ENCODE results near the gene HSDL2. TPM values are rescaled to one million over a fixed set of nuclear protein-coding genes. Genes with fewer than 3 reads are reported as not detected.
A peak's percentile ranks its signal among the peaks of the same experiment; 100 is the strongest.

The HSDL2 gene
- total and polyA plus RNA-seq, 5 donors from 2014 or later, result 15.3 to 30.4 (median 19.7) TPM

DNA sequence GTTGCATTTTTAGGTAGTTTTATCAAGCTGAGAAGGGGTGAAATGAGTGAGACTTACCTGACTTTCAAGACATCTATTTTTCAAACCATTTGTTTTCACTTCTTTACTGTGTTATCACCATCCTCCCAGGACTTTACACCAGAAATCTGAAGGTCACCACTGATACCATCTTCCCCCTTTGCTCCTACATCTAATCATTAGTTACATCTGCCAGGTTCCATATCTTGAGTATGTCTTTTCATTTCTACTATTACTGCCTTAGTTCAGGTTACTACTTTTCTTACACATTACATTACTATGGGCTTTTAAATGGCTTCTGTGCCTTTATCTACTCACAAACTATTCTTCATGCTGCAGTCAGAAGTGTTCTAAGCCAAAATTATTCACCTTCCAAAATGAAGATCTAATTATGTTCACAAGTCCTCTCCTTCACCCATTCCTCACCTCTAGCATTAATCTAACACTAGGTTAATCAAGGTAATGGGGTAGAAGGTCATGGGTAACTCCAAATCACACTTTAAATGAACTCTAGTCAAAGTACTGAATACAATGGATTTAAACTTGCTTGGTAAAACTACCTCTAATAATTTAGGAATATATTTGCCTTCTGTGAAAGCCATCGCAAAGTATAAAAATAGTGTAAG, 2.1 kb upstream of the HSDL2 start:
- peaks cover 17 to 73% (median 54%) of the 10 kb centered on the region in 4 donors for H3K4me1 Mint-ChIP-seq
- H3K4me1 ChIP-seq (ENCODE audit: control insufficient read depth, insufficient read depth, low read length, poor library complexity, severe bottlenecking), result peaks cover 32% of the 10 kb centered on the region
- H3K27me3 Mint-ChIP-seq, result no peaks in the 10 kb centered on the region
- H3K9me3 Mint-ChIP-seq, result peaks cover 0 to 4% (median 0%) of the 10 kb centered on the region in 7 donors
- no peaks in the 10 kb centered on the region for H3K9me3 ChIP-seq (ENCODE audit: control insufficient read depth in 2 of 2, low read length in 2 of 2)
- no peak for DNase-seq
- peak overlapping the region; percentile 99 for H3K4me3 ChIP-seq (ENCODE audit: low read depth, low read length)
- H3K4me3 Mint-ChIP-seq, result peak overlapping the region; percentile 99 to 100 (median 100)
- no peaks in the 10 kb centered on the region for H3K27me3 ChIP-seq (ENCODE audit: control insufficient read depth, insufficient read depth, low read length)
- H3K36me3 ChIP-seq (ENCODE audit: control insufficient read depth, insufficient read depth, low read length), result no peaks in the 10 kb centered on the region
- peak overlapping the region in 2 of 3 donors; percentile 91 to 95 for H3K27ac Mint-ChIP-seq
- peaks cover 11% of the 10 kb centered on the region for H3K36me3 Mint-ChIP-seq
- no peak for ATAC-seq (ENCODE audit: low read depth in 2 of 2)
- no peak overlapping the region for H3K27ac ChIP-seq (ENCODE audit: insufficient read depth, low read length, poor library complexity, severe bottlenecking)

DNA sequence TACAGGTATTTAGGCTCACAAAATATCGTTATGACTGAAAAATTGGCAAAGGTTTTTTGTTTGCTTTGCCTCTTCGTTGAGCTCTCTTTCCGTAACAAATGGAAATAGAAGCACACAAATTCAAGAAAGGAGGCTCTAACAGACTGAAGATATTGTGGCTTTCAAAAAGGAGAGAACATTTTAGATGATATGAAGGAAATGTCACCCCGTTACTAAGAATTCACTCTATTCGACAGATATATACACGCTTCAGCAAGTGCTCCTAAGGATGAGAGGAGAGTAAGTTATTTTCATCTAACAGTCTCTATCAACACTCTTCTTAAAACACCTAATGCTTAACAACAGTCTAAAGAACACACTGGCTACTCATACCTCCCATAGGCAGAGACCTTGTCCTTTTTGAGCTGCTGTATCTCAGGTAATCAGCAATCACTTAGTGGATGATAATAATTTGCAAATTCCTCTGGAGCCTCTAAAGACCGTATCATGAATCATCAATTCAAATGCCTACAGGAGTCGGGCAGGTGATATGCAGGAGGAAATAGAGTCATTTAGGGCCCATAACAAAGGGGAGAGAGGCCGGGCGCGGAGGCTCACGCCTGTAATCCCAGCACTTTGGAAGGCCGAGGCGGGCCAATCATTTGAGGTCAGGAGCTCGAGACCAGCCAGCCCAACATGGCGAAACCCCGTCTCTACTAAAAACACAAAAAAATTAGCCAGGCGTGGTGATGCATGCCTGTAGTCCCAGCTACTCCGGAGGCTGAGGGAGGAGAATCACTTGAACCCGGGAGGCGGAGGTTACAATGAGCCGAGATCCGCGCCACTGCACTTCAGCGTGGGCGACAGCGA, 1.4 kb upstream of the HSDL2 start:
- peaks cover 0 to 1% (median 0%) of the 10 kb centered on the region in 7 donors for H3K9me3 Mint-ChIP-seq
- H3K4me3 Mint-ChIP-seq, result peak overlapping the region; percentile 99 to 100 (median 100)
- no peaks in the 10 kb centered on the region for H3K27me3 Mint-ChIP-seq
- H3K36me3 ChIP-seq (ENCODE audit: control insufficient read depth, insufficient read depth, low read length), result no peaks in the 10 kb centered on the region
- ATAC-seq (ENCODE audit: low read depth in 2 of 2) (no peak), DNase-seq (peak in 2 of 3 donors; percentile 4 to 32)
- H3K4me3 ChIP-seq (ENCODE audit: low read depth, low read length), result peak overlapping the region; percentile 99
- no peaks in the 10 kb centered on the region for H3K27me3 ChIP-seq (ENCODE audit: control insufficient read depth, insufficient read depth, low read length)
- peaks cover 8% of the 10 kb centered on the region for H3K36me3 Mint-ChIP-seq
- H3K4me1 ChIP-seq (ENCODE audit: control insufficient read depth, insufficient read depth, low read length, poor library complexity, severe bottlenecking), result peaks cover 32% of the 10 kb centered on the region
- H3K27ac Mint-ChIP-seq, result peak overlapping the region; percentile 94 to 97 (median 95)
- no peaks in the 10 kb centered on the region for H3K9me3 ChIP-seq (ENCODE audit: control insufficient read depth in 2 of 2, low read length in 2 of 2)
- peaks cover 20 to 74% (median 53%) of the 10 kb centered on the region in 4 donors for H3K4me1 Mint-ChIP-seq
- peak overlapping the region; percentile 87 for H3K27ac ChIP-seq (ENCODE audit: insufficient read depth, low read length, poor library complexity, severe bottlenecking)

DNA sequence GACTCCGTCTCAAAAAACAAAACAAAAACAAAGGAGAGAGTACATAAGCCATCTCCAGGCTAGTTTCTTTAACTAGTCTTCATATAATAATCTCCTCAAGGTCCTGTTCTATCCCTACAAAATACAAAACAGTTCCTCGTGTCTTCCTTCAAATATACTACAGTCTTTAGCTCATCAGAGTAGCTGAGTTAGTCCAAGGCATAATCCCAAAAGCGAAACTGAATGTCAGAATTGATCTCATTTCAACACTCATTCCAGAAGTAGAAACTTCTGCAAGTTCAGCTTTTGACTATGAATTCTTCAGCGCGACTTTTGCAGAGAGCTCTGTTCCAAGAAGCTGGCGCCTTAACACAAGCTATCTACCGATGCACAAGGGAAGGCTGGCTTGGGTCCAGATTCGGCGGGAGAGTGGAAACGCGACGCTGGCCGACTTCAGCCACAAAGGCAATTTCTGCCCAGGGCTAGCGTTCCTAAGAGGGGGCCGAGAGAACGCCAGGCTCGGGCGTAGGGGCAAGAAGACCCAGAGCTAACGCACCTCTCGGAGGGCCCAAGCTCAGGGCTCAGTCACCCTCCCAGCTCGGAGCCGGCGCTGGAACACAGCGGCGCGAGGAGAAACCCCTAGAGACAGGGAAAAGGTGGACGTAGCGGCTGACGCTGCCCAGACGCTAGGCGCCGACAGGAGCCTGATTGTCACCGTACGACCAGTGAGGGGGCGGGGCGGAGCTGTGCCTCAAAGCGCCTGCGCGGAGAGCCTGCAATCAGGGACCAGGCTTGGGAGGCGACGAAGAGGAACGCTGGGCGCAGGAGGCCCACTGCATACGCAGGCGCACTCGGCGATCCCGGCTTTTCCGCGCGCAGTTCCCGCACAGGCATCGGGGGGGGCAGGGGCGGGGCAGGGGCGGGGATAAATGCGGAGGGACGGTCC, 469 bp upstream of the HSDL2 start:
- Histone ChIP-seq H3K4me1 (ENCODE audit: control insufficient read depth, insufficient read depth, low read length, poor library complexity, severe bottlenecking) (peaks cover 33% of the 10 kb centered on the region), H3K36me3 (ENCODE audit: control insufficient read depth, insufficient read depth, low read length) (no peaks in the 10 kb centered on the region), H3K27me3 (ENCODE audit: control insufficient read depth, insufficient read depth, low read length) (no peaks in the 10 kb centered on the region), H3K4me3 (ENCODE audit: low read depth, low read length) (peak overlapping the region; percentile 99), H3K9me3 (ENCODE audit: control insufficient read depth in 2 of 2, low read length in 2 of 2) (no peaks in the 10 kb centered on the region), H3K27ac (ENCODE audit: insufficient read depth, low read length, poor library complexity, severe bottlenecking) (peak overlapping the region; percentile 87)
- peak overlapping the region; percentile 94 to 97 (median 95) for H3K27ac Mint-ChIP-seq
- H3K4me1 Mint-ChIP-seq, result peaks cover 26 to 72% (median 55%) of the 10 kb centered on the region in 4 donors
- ATAC-seq (ENCODE audit: low read depth in 2 of 2) (peak; percentile 91 to 93), DNase-seq (peak; percentile 92 to 98 (median 96))
- peaks cover 6% of the 10 kb centered on the region for H3K36me3 Mint-ChIP-seq
- H3K27me3 Mint-ChIP-seq, result no peaks in the 10 kb centered on the region
- peak overlapping the region; percentile 99 to 100 (median 100) for H3K4me3 Mint-ChIP-seq
- H3K9me3 Mint-ChIP-seq, result no peaks in the 10 kb centered on the region

DNA sequence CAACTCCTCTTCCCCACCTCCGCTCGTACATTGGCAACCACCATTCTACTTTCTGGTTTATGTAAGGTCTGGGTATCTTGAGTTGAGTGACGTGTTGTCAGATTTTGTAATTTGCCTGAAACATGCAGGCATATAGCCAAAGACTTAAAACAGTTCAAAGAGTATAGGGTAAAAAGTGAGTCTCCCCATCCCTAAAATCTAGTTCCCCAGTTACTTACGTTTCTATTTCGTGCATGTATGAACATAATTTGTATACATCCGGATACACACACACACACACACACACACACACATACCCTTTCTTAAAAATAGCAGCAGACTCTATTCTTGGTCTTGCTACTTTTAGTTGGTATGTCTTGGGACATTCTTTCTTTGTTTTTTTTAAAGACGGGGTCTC, 915 bp downstream of the HSDL2 start:
- no peak for ATAC-seq (ENCODE audit: low read depth in 2 of 2)
- DNase-seq, result peak in 1 of 3 donors; percentile 51
- Histone ChIP-seq H3K27ac (ENCODE audit: insufficient read depth, low read length, poor library complexity, severe bottlenecking) (no peak overlapping the region), H3K36me3 (ENCODE audit: control insufficient read depth, insufficient read depth, low read length) (no peaks in the 10 kb centered on the region), H3K4me3 (ENCODE audit: low read depth, low read length) (peak overlapping the region; percentile 78), H3K4me1 (ENCODE audit: control insufficient read depth, insufficient read depth, low read length, poor library complexity, severe bottlenecking) (peaks cover 36% of the 10 kb centered on the region), H3K27me3 (ENCODE audit: control insufficient read depth, insufficient read depth, low read length) (no peaks in the 10 kb centered on the region), H3K9me3 (ENCODE audit: control insufficient read depth in 2 of 2, low read length in 2 of 2) (no peaks in the 10 kb centered on the region)
- Mint-ChIP-seq H3K27me3 (no peaks in the 10 kb centered on the region), H3K9me3 (no peaks in the 10 kb centered on the region), H3K27ac (peak overlapping the region in 2 of 3 donors; percentile 82 to 95), H3K36me3 (no peaks in the 10 kb centered on the region), H3K4me3 (peak overlapping the region; percentile 99 to 100 (median 100)), H3K4me1 (peaks cover 33 to 71% (median 58%) of the 10 kb centered on the region in 4 donors)

DNA sequence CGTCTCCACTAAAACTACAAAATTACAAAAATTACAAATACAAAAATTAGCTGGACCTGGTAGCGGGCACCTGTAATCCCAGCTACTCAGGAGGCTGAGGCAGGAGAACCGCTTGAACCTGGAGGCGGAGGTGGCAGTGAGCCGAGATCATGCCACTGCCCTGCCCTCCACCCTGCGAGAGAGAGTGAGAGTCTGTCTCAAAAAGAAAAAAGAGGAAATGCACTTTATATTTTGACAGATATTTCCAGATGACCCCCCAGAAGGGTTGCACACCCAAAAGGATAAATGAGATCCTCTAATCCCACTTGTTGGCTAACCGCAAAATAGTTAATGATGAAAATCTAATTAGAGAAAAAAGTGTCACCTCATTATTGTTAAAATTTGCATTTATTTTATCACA, 2.2 kb downstream of the HSDL2 start:
- no peaks in the 10 kb centered on the region for H3K36me3 Mint-ChIP-seq
- H3K9me3 ChIP-seq (ENCODE audit: control insufficient read depth in 2 of 2, low read length in 2 of 2), result no peaks in the 10 kb centered on the region
- H3K27me3 ChIP-seq (ENCODE audit: control insufficient read depth, insufficient read depth, low read length), result no peaks in the 10 kb centered on the region
- H3K27ac ChIP-seq (ENCODE audit: insufficient read depth, low read length, poor library complexity, severe bottlenecking), result no peak overlapping the region
- H3K27me3 Mint-ChIP-seq, result no peaks in the 10 kb centered on the region
- ATAC-seq (ENCODE audit: low read depth in 2 of 2), result no peak
- H3K4me3 Mint-ChIP-seq, result peak overlapping the region in 2 of 4 donors; percentile 80 to 99
- H3K4me1 Mint-ChIP-seq, result peaks cover 39 to 66% (median 53%) of the 10 kb centered on the region in 4 donors
- H3K36me3 ChIP-seq (ENCODE audit: control insufficient read depth, insufficient read depth, low read length), result no peaks in the 10 kb centered on the region
- no peak overlapping the region for H3K4me3 ChIP-seq (ENCODE audit: low read depth, low read length)
- DNase-seq, result no peak
- peaks cover 30% of the 10 kb centered on the region for H3K4me1 ChIP-seq (ENCODE audit: control insufficient read depth, insufficient read depth, low read length, poor library complexity, severe bottlenecking)
- peak overlapping the region in 1 of 3 donors; percentile 13 for H3K27ac Mint-ChIP-seq
- no peaks in the 10 kb centered on the region for H3K9me3 Mint-ChIP-seq

DNA sequence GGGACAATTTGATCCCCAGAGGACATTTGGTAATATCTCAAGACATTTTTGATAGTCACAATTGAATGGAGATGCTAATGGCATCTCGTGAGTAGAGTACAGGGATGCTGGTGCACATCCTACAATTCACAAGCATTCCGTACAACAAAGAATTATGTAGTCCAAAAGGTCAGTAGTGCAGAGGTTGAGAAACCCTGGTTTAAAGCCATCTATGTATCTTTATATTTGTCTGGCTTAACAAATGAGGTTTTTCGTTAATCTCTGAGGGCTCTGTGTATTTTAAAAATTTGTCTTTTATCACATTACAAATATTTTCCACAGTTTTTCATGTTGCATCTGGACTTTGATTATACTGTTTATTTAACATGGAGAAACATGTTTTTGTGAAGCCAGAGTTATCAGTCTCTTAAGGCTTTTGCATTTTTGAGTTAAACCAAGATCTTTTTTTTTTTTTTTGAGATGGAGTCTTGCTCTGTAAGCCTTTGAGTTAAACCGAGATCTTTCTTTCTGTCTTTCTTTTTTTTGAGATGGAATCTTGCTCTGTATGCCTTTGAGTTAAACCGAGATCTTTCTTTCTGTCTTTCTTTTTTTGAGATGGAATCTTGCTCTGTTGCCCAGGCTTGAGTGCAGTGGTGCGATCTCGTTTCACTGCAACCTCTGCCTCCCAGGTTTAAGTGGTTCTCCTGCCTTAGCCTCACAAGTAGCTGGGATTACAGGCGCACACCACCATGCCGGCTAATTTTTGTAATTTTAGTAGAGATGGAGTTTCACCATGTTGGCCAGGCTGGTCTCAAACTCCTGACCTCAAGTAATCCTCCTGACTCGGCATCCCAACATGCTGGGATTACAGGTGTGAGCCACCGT, 2.8 kb downstream of the HSDL2 start:
- Mint-ChIP-seq H3K9me3 (no peaks in the 10 kb centered on the region), H3K27ac (peak overlapping the region in 1 of 3 donors; percentile 13), H3K36me3 (peaks cover 4% of the 10 kb centered on the region), H3K4me1 (peaks cover 33 to 64% (median 47%) of the 10 kb centered on the region in 4 donors), H3K27me3 (no peaks in the 10 kb centered on the region), H3K4me3 (peak overlapping the region; percentile 1 to 99 (median 73))
- Histone ChIP-seq H3K27ac (ENCODE audit: insufficient read depth, low read length, poor library complexity, severe bottlenecking) (no peak overlapping the region), H3K27me3 (ENCODE audit: control insufficient read depth, insufficient read depth, low read length) (no peaks in the 10 kb centered on the region), H3K4me1 (ENCODE audit: control insufficient read depth, insufficient read depth, low read length, poor library complexity, severe bottlenecking) (peaks cover 24% of the 10 kb centered on the region), H3K9me3 (ENCODE audit: control insufficient read depth in 2 of 2, low read length in 2 of 2) (no peaks in the 10 kb centered on the region), H3K4me3 (ENCODE audit: low read depth, low read length) (no peak overlapping the region), H3K36me3 (ENCODE audit: control insufficient read depth, insufficient read depth, low read length) (no peaks in the 10 kb centered on the region)
- no peak for DNase-seq
- no peak for ATAC-seq (ENCODE audit: low read depth in 2 of 2)

Measured in CD4-positive, CD25-positive, alpha-beta regulatory T cell (primary cell).